ENCODE measurements around the gene FRY.

FRY gene

DNA sequence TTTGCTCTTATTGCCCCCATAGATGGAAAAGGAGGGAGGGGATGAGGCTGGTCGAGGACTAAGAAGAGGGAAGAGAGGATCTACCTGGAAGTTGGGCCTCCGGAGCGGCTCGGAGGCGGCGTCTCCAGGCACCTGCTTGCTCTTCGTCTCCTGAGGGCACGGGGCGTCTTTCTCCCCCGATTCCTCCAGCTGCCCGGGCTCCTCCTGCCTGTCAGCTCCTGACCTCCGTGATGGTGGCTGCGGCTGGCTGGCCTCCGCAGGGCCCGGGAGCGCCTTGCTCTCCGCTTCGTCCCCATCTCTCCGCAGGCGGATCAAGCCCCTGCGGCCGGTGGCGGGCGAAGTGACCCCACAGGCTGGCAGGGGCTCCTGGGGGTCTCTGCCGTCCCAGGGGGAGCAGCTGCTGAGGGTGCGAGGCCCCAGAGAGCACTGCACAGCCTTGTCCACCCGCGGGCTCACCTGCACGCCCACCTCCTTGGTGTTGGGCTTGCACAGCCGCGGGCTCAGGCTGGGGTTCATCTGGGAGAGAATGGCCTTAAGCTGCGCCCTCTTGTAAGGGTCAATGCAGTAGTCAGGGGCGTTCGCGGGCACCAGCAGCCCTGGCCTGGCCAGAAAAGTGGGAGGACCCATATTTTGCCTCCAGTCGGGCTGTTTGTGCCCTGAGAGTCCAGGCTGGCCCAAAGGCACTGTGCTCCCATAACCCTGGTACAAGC is 279.8 kb downstream of the FRY start:
- TF ChIP-seq, protein P1, sequence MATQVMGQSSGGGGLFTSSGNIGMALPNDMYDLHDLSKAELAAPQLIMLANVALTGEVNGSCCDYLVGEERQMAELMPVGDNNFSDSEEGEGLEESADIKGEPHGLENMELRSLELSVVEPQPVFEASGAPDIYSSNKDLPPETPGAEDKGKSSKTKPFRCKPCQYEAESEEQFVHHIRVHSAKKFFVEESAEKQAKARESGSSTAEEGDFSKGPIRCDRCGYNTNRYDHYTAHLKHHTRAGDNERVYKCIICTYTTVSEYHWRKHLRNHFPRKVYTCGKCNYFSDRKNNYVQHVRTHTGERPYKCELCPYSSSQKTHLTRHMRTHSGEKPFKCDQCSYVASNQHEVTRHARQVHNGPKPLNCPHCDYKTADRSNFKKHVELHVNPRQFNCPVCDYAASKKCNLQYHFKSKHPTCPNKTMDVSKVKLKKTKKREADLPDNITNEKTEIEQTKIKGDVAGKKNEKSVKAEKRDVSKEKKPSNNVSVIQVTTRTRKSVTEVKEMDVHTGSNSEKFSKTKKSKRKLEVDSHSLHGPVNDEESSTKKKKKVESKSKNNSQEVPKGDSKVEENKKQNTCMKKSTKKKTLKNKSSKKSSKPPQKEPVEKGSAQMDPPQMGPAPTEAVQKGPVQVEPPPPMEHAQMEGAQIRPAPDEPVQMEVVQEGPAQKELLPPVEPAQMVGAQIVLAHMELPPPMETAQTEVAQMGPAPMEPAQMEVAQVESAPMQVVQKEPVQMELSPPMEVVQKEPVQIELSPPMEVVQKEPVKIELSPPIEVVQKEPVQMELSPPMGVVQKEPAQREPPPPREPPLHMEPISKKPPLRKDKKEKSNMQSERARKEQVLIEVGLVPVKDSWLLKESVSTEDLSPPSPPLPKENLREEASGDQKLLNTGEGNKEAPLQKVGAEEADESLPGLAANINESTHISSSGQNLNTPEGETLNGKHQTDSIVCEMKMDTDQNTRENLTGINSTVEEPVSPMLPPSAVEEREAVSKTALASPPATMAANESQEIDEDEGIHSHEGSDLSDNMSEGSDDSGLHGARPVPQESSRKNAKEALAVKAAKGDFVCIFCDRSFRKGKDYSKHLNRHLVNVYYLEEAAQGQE (IDR thresholded peaks at IDR 0.05; ENCODE audit: insufficient read depth in 1 of 2, low read depth in 2 of 2, low read length in 2 of 2), result no peak
- no peak for TF ChIP-seq TAF1 (IDR thresholded peaks at IDR 0.05; ENCODE audit: borderline replicate concordance, insufficient read depth, low read length)
- TF ChIP-seq SIN3A (IDR thresholded peaks at IDR 0.05; ENCODE audit: borderline replicate concordance, insufficient read depth, low read length), result no peak
- TF ChIP-seq POLR2AphosphoS5 (IDR thresholded peaks at IDR 0.05; ENCODE audit: low read depth, low read length), result no peak
- no peak for TF ChIP-seq FOXP2 (optimal IDR thresholded peaks at IDR 0.05; ENCODE audit: borderline replicate concordance, extremely low read depth, extremely low read length, insufficient read depth)

DNA sequence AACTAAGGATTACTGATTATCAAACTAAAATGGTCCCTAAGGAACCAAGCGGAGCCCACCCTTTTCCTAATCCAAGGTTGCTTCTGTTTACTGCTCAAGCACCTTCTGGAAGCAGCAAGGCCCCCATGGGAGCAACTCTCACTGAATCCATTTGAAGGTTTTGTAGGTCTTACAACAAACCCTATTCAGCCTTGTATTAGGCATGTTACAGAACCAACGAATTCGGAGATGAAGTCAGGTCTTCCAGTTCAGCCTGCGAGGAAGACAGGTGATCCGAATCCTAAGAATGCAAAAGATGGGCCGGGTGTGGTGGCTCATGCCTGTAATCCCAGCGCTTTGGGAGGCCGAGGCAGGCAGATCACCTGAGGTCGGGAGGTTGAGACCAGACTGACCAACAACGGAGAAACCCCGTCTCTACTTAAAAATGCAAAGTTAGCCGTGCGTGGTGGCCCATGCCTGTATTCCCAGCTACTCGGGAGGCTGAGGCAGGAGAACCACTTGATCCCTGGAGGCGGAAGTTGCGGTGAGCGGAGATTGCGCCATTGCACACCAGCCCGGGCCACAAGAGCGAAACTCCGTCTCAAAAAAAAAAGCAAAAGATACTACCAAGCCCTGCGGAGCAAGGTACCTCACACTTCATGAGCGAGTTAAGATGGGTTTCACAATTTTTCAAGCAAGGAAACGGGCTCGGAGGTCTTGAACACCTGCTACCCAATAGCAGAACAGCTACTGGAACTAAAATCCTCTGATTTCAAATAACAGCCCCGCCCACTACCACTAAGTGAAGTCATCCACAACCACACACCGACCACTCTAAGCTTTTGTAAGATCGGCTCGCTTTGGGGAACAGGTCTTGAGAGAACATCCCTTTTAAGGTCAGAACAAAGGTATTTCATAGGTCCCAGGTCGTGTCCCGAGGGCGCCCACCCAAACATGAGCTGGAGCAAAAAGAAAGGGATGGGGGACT is 283.0 kb downstream of the FRY start:
- TF ChIP-seq POLR2AphosphoS5 (IDR thresholded peaks at IDR 0.05; ENCODE audit: low read depth, low read length), result no peak
- TF ChIP-seq FOXP2 (optimal IDR thresholded peaks at IDR 0.05; ENCODE audit: borderline replicate concordance, extremely low read depth, extremely low read length, insufficient read depth), result no peak
- TF ChIP-seq, protein P1 (IDR thresholded peaks at IDR 0.05; ENCODE audit: insufficient read depth in 1 of 2, low read depth in 2 of 2, low read length in 2 of 2), result no peak
- TF ChIP-seq SIN3A (IDR thresholded peaks at IDR 0.05; ENCODE audit: borderline replicate concordance, insufficient read depth, low read length), result no peak
- no peak for TF ChIP-seq TAF1 (IDR thresholded peaks at IDR 0.05; ENCODE audit: borderline replicate concordance, insufficient read depth, low read length)

DNA sequence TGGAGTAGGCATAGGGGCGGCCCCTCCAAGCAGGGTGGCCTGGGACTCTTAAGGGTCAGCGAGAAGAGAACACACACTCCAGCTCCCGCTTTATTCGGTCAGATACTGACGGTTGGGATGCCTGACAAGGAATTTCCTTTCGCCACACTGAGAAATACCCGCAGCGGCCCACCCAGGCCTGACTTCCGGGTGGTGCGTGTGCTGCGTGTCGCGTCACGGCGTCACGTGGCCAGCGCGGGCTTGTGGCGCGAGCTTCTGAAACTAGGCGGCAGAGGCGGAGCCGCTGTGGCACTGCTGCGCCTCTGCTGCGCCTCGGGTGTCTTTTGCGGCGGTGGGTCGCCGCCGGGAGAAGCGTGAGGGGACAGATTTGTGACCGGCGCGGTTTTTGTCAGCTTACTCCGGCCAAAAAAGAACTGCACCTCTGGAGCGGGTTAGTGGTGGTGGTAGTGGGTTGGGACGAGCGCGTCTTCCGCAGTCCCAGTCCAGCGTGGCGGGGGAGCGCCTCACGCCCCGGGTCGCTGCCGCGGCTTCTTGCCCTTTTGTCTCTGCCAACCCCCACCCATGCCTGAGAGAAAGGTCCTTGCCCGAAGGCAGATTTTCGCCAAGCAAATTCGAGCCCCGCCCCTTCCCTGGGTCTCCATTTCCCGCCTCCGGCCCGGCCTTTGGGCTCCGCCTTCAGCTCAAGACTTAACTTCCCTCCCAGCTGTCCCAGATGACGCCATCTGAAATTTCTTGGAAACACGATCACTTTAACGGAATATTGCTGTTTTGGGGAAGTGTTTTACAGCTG is 283.9 kb downstream of the FRY start, which contains the start of the genes BRCA2 and ZAR1L:
BRCA2 (plus strand) TSS at position 271 of the 790 bp plus-strand sequence. CDS start 953 bp downstream, outside the sequence.
ZAR1L (minus strand) TSS at position 126 of the 790 bp plus-strand sequence. CDS start 3,438 bp downstream, outside the sequence.
- TF ChIP-seq TAF1 (IDR thresholded peaks at IDR 0.05; ENCODE audit: borderline replicate concordance, insufficient read depth, low read length) (peak; percentile 51; the same call in 1 of the 2 replicates), SIN3A (IDR thresholded peaks at IDR 0.05; ENCODE audit: borderline replicate concordance, insufficient read depth, low read length) (0 out of 2 replicates have a peak, but pooled peaks have one; percentile 33), FOXP2 (optimal IDR thresholded peaks at IDR 0.05; ENCODE audit: borderline replicate concordance, extremely low read depth, extremely low read length, insufficient read depth) (peak; percentile 67), POLR2AphosphoS5 (IDR thresholded peaks at IDR 0.05; ENCODE audit: low read depth, low read length) (peak; percentile 81)
- TF ChIP-seq, protein P1 (IDR thresholded peaks at IDR 0.05; ENCODE audit: insufficient read depth in 1 of 2, low read depth in 2 of 2, low read length in 2 of 2), result no peak

DNA sequence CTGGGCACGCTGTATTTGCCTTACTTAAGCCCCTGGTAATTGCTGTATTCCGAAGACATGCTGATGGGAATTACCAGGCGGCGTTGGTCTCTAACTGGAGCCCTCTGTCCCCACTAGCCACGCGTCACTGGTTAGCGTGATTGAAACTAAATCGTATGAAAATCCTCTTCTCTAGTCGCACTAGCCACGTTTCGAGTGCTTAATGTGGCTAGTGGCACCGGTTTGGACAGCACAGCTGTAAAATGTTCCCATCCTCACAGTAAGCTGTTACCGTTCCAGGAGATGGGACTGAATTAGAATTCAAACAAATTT is 284.4 kb downstream of the FRY start:
- no peak for TF ChIP-seq TAF1 (IDR thresholded peaks at IDR 0.05; ENCODE audit: borderline replicate concordance, insufficient read depth, low read length)
- no peak for TF ChIP-seq SIN3A (IDR thresholded peaks at IDR 0.05; ENCODE audit: borderline replicate concordance, insufficient read depth, low read length)
- no peak for TF ChIP-seq POLR2AphosphoS5 (IDR thresholded peaks at IDR 0.05; ENCODE audit: low read depth, low read length)
- no peak for TF ChIP-seq FOXP2 (optimal IDR thresholded peaks at IDR 0.05; ENCODE audit: borderline replicate concordance, extremely low read depth, extremely low read length, insufficient read depth)
- TF ChIP-seq, protein P1 (IDR thresholded peaks at IDR 0.05; ENCODE audit: insufficient read depth in 1 of 2, low read depth in 2 of 2, low read length in 2 of 2), result no peak
